SIG-M5 (cell line): Measurements from ENCODE around the gene ADCY1.

Source experiments
- DNase-seq: peaks from one replicate; lab custom pipeline; 2025; lab: John Stamatoyannopoulos, UW

Gene ADCY1

GRCh38 chr7:45695249-45695995 is 121.3 kb downstream of the ADCY1 start:
- no peak for DNase-seq

- DNase-seq: no peak
These were observed 122.3 kb downstream of the ADCY1 start for GRCh38 chr7:45696476-45696875.

GRCh38 chr7:45697576-45698136 is 123.5 kb downstream of the ADCY1 start:
- no peak for DNase-seq

GRCh38 chr7:45698303-45699014 is 124.3 kb downstream of the ADCY1 start:
- no peak for DNase-seq

- no peak for DNase-seq
These were observed 124.8 kb downstream of the ADCY1 start for GRCh38 chr7:45699015-45699309.

- DNase-seq: no peak
These were observed 125.7 kb downstream of the ADCY1 start for GRCh38 chr7:45699726-45700390.

- no peak for DNase-seq
These were observed 126.4 kb downstream of the ADCY1 start for GRCh38 chr7:45700556-45700955.

- DNase-seq: no peak
These were observed 127.7 kb downstream of the ADCY1 start for GRCh38 chr7:45701701-45702510.

- DNase-seq: no peak
These were observed 128.6 kb downstream of the ADCY1 start for GRCh38 chr7:45702751-45703150.

- DNase-seq: no peak
These were observed 129.2 kb downstream of the ADCY1 start for GRCh38 chr7:45703373-45703821.

- DNase-seq: no peak
These were observed 129.9 kb downstream of the ADCY1 start for GRCh38 chr7:45703911-45704682.

- no peak for DNase-seq
These were observed 130.5 kb downstream of the ADCY1 start for GRCh38 chr7:45704683-45705016.

- DNase-seq: no peak
These were observed 134.1 kb downstream of the ADCY1 start for GRCh38 chr7:45708046-45708950.

- no peak for DNase-seq
These were observed 135.2 kb downstream of the ADCY1 start for GRCh38 chr7:45709168-45710042.

- no peak for DNase-seq
These were observed 136.3 kb downstream of the ADCY1 start for GRCh38 chr7:45710271-45711160.

GRCh38 chr7:45711161-45711490 is 137.0 kb downstream of the ADCY1 start:
- no peak for DNase-seq

- no peak for DNase-seq
These were observed 138.0 kb downstream of the ADCY1 start for GRCh38 chr7:45712057-45712689.
